Measurements from ENCODE around the gene FBXL16.

- TF ChIP-seq REST (IDR thresholded peaks at IDR 0.05; ENCODE audit: low read depth) (no peak), EP300 (IDR thresholded peaks at IDR 0.05; ENCODE audit: borderline replicate concordance) (peak; percentile 19; the same call in 1 of the 2 replicates), FOXM1 (IDR thresholded peaks at IDR 0.05; ENCODE audit: borderline replicate concordance, low read depth) (peak; percentile 26; the same call in 1 of the 2 replicates), EGR1 (IDR thresholded peaks at IDR 0.05) (no peak), CREB1 (IDR thresholded peaks at IDR 0.05; ENCODE audit: low read depth) (peak; percentile 76), NFIC (IDR thresholded peaks at IDR 0.05) (peak; percentile 38; the same call in 1 of the 2 replicates), TEAD4 (IDR thresholded peaks at IDR 0.05) (peak; percentile 0; the same call in 1 of the 2 replicates), MAX (IDR thresholded peaks at IDR 0.05) (peak; percentile 95), CEBPB (IDR thresholded peaks at IDR 0.05) (no peak), TAF1 (IDR thresholded peaks at IDR 0.05; ENCODE audit: low read depth) (peak; percentile 86), YY1 (IDR thresholded peaks at IDR 0.05; ENCODE audit: low read depth) (peak; percentile 92), TCF12 (IDR thresholded peaks at IDR 0.05; ENCODE audit: low read depth) (peak; percentile 69; the same call in 1 of the 2 replicates), RAD21 (IDR thresholded peaks at IDR 0.05; ENCODE audit: low read depth) (no peak)
These were observed 21.4 kb downstream of the FBXL16 start, which contains the start of gene JMJD8 for GRCh38 chr16:684071-684794.

All from Ishikawa (cell line).